CD8-positive, alpha-beta memory T cell (primary cell): Measurements from ENCODE around the gene MSANTD2. TPM values are rescaled to one million over a fixed set of nuclear protein-coding genes. Genes with fewer than 3 reads are reported as not detected.
"Not testable (repeated sequence)": the region's sequence is repeated elsewhere in the genome, so short reads cannot be mapped to it uniquely, and the experiment has no call there.

Experiments used
- CTCF ChIA-PET: fragments of 350-600 bp; sonication (Branson Sonifier 250); formaldehyde crosslinking; loops from one replicate; lab custom pipeline; 2021; ENCODE audit warnings: antibody characterized with exemption; lab: Charles Lee
- POLR2A ChIA-PET: fragments of 350-600 bp; sonication (Branson Sonifier 250); formaldehyde crosslinking; loops from one replicate; lab custom pipeline; 2021; ENCODE audit warnings: antibody characterized with exemption; lab: Charles Lee
- DNase-seq, 5 donors: peaks; one replicate each; pipeline versions ENCODE4 v3.0.0 to v3.0.0-alpha.2; 2020 to 2022; ENCODE audit warnings: mixed read lengths in 1 of 5
- H3K27ac ChIP-seq: one replicate; pipeline ENCODE4 v1.7.0; 2013; ENCODE audit warnings: low read depth, mild to moderate bottlenecking, low read length, moderate library complexity
- H3K27me3 ChIP-seq: 2 replicates; pipeline ENCODE4 v1.7.0; 2013; ENCODE audit warnings: low read length, mild to moderate bottlenecking; ENCODE audit not compliant: insufficient read depth, poor library complexity, severe bottlenecking
- H3K36me3 ChIP-seq: 2 replicates; pipeline ENCODE4 v1.7.0; 2013; ENCODE audit warnings: mild to moderate bottlenecking, low read length, moderate library complexity; ENCODE audit not compliant: insufficient read depth
- H3K4me1 ChIP-seq: 2 replicates; pipeline ENCODE4 v1.7.0; 2013; ENCODE audit warnings: mild to moderate bottlenecking, low read length, moderate library complexity; ENCODE audit not compliant: insufficient read depth
- H3K4me3 ChIP-seq: 2 replicates; pipeline ENCODE4 v1.7.0; 2013; ENCODE audit warnings: mild to moderate bottlenecking, low read length
- H3K9me3 ChIP-seq: 2 replicates; pipeline ENCODE4 v1.7.0; 2013; ENCODE audit warnings: mild to moderate bottlenecking, low read length
- H3K27ac Mint-ChIP-seq, 8 donors: one replicate each; pipeline ENCODE4 v1.8.0; 2020 to 2021; ENCODE audit warnings: mixed read lengths in 8 of 8, mild to moderate bottlenecking in 6 of 8, inconsistent platforms in 3 of 8, moderate library complexity in 3 of 8
- H3K27me3 Mint-ChIP-seq, 2 donors: one replicate each; pipeline ENCODE4 v1.8.0; 2020 to 2021; ENCODE audit warnings: mixed read lengths in 2 of 2, mild to moderate bottlenecking in 1 of 2, moderate library complexity in 1 of 2
- H3K36me3 Mint-ChIP-seq, 3 donors: one replicate each; pipeline ENCODE4 v1.8.0; 2020 to 2021; ENCODE audit warnings: mixed read lengths in 3 of 3, inconsistent platforms in 1 of 3, mild to moderate bottlenecking in 1 of 3
- H3K4me1 Mint-ChIP-seq, 3 donors: one replicate each; pipeline ENCODE4 v1.8.0; 2020 to 2021; ENCODE audit warnings: mixed read lengths in 3 of 3, inconsistent platforms in 1 of 3, mild to moderate bottlenecking in 1 of 3
- H3K4me3 Mint-ChIP-seq, 7 donors: one replicate each; pipeline ENCODE4 v1.8.0; 2020 to 2021; ENCODE audit warnings: mixed read lengths in 7 of 7, mild to moderate bottlenecking in 6 of 7, moderate library complexity in 4 of 7, inconsistent platforms in 2 of 7
- H3K9me3 Mint-ChIP-seq, 5 donors: one replicate each; pipeline ENCODE4 v1.8.0; 2020 to 2022; ENCODE audit warnings: mixed read lengths in 5 of 5, mild to moderate bottlenecking in 3 of 5, moderate library complexity in 2 of 5, inconsistent platforms in 1 of 5
- polyA plus RNA-seq: library from polyadenylated mRNA; unstranded; fragments of 300-500 nt; fragmentation: Illumina TruSeq; gene quantifications from one replicate; pipeline ENCODE4 v1.2.3, GENCODE V29; 2021
- total RNA-seq, 2 experiments: library from RNA; stranded (reverse); gene quantifications; one replicate each; pipeline ENCODE4 v1.2.3, GENCODE V29; 2021

The MSANTD2 gene
- total and polyA plus RNA-seq, 3 experiments from 2014 or later = 4.4 to 13.2 (median 12.3) TPM

DNA sequence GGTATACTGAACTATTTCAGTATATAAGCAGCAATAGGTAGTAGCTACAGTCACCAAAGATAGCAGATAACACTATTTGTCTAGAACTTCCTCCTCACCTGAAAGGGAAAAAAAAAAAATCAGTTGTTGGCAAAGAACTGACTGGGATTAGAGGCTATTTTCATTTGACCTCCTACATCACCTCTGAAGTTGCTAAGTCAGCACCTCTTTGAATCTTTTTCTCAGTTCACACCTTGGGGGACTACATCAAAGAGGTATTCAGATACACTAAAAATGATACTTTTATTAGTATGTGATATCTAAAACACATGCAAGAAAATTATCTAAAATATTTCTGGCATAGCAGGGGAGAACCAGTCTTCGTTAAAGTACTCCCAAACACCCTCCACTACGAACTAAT, 16.2 kb downstream of the MSANTD2 start:
- H3K9me3 Mint-ChIP-seq = no peaks in the 10 kb centered on the region

DNA sequence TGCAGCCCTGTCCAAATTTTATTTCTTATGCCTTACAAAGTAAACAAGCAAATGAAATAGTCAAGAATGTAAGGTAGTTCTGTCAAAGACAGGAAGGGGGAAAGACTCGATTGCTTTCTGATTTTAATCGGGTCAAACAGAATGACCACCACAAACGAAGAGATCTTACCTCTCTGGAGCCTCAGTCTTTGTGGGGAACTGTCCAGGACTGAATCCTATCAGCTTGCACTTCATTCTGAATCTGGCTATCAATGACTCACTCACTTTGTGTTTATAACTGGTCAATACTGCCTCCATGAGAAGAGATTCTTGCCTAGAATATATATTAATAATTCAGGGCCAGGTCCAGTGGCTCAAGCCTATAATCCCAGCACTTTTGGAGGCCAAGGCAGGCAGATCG, 17.2 kb downstream of the MSANTD2 start:
- H3K36me3 Mint-ChIP-seq = peaks cover 0 to 6% (median 4%) of the 10 kb centered on the region in 3 donors
- peaks cover 2 to 12% (median 3%) of the 10 kb centered on the region in 3 donors for H3K4me1 Mint-ChIP-seq
- no peak overlapping the region for H3K4me3 Mint-ChIP-seq
- H3K27me3 ChIP-seq = no peaks in the 10 kb centered on the region
- CTCF ChIA-PET = interaction anchor here (1.1 to 1.4 kb wide), 4 partner anchors 15 to 36 kb away, joined by 3 to 5 read pairs (median 4); partner anchors contain the start of gene ESAM
- no peaks in the 10 kb centered on the region for H3K27me3 Mint-ChIP-seq
- H3K27ac Mint-ChIP-seq = no peak overlapping the region
- DNase-seq = no peak
- no peaks in the 10 kb centered on the region for H3K9me3 ChIP-seq
- no peaks in the 10 kb centered on the region for H3K36me3 ChIP-seq
- H3K27ac ChIP-seq = no peak overlapping the region
- no peaks in the 10 kb centered on the region for H3K9me3 Mint-ChIP-seq
- POLR2A ChIA-PET = no interaction called here
- peaks cover 3% of the 10 kb centered on the region for H3K4me1 ChIP-seq
- H3K4me3 ChIP-seq = no peak overlapping the region

More for the DNA sequence above, 16.2 kb downstream of the MSANTD2 start:
- no peak overlapping the region for H3K4me3 ChIP-seq
- H3K27ac ChIP-seq = no peak overlapping the region
- Mint-ChIP-seq H3K27me3 (no peaks in the 10 kb centered on the region), H3K36me3 (peaks cover 0 to 4% (median 3%) of the 10 kb centered on the region in 3 donors), H3K4me1 (peaks cover 0 to 15% (median 3%) of the 10 kb centered on the region in 3 donors), H3K27ac (no peak overlapping the region), H3K4me3 (no peak overlapping the region)
- H3K36me3 ChIP-seq = no peaks in the 10 kb centered on the region
- no peaks in the 10 kb centered on the region for H3K27me3 ChIP-seq
- POLR2A ChIA-PET = no interaction called here
- no peaks in the 10 kb centered on the region for H3K9me3 ChIP-seq
- CTCF ChIA-PET = interaction anchor here (1.2 kb wide), 1 partner anchor 37 kb away, joined by 3 read pairs; no protein-coding TSS in a partner anchor
- no peak for DNase-seq
- no peaks in the 10 kb centered on the region for H3K4me1 ChIP-seq

DNA sequence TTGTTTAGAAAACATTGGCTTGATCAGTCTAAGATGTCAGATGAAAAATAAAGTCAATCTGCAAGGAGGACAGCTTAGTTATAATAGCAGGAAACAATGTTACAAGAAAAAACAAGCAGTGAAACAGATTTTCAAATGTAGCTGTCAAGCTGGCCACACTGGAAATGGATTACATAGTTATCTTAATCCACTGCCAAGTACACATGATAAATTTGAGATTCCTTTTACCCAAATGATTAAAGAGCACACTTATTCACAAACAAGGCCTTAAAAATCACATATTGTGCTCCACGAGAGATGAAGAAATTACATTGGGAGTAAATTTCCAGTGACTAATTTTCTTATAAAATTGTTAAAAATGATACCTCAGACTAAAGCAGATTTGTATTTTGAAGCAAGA, 20.6 kb downstream of the MSANTD2 start:
- POLR2A ChIA-PET = no interaction called here
- no peaks in the 10 kb centered on the region for H3K9me3 ChIP-seq

DNA sequence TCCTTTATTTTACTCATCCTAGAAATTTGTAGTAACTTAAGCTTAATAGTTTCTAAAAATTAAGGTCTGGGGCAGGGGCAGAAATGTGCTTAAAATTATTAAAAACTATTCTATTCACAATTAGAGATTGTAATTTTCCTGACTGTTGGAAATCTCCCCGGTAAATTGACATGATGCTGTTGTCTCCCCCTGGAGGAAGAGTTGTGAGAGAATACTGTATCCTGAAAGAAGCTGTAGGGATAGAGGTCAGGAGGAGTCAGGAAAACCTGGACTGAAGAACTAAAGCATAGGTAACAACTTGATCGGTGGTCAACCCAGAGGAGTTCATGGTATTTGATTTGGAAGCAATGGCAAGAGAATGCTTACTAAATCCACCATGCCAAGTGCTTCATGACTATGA, 21.9 kb downstream of the MSANTD2 start:
- no peak for DNase-seq
- Mint-ChIP-seq H3K4me3 (no peak overlapping the region), H3K27me3 (no peaks in the 10 kb centered on the region), H3K4me1 (peaks cover 11 to 16% (median 13%) of the 10 kb centered on the region in 3 donors), H3K9me3 (no peaks in the 10 kb centered on the region), H3K36me3 (peaks cover 0 to 27% (median 16%) of the 10 kb centered on the region in 3 donors), H3K27ac (no peak overlapping the region)
- ChIA-PET CTCF (interaction anchor here (0.9 to 1.2 kb wide), 2 partner anchors 15 to 32 kb away, joined by 3 read pairs; no protein-coding TSS in a partner anchor), POLR2A (no interaction called here)
- H3K27me3 ChIP-seq = no peaks in the 10 kb centered on the region
- no peaks in the 10 kb centered on the region for H3K36me3 ChIP-seq
- H3K4me1 ChIP-seq = peaks cover 10% of the 10 kb centered on the region
- H3K27ac ChIP-seq = no peak overlapping the region
- no peaks in the 10 kb centered on the region for H3K9me3 ChIP-seq
- H3K4me3 ChIP-seq = no peak overlapping the region

More for the DNA sequence above, 20.6 kb downstream of the MSANTD2 start:
- H3K4me1 ChIP-seq = peaks cover 10% of the 10 kb centered on the region
- no peaks in the 10 kb centered on the region for H3K9me3 Mint-ChIP-seq
- no peak overlapping the region for H3K27ac Mint-ChIP-seq
- H3K4me3 ChIP-seq = no peak overlapping the region
- H3K4me1 Mint-ChIP-seq = peaks cover 13 to 16% (median 14%) of the 10 kb centered on the region in 3 donors
- H3K4me3 Mint-ChIP-seq = no peak overlapping the region
- no peaks in the 10 kb centered on the region for H3K27me3 Mint-ChIP-seq
- CTCF ChIA-PET = interaction anchor here (1.0 to 1.6 kb wide), 4 partner anchors 10 to 33 kb away, joined by 3 to 9 read pairs (median 4); partner anchors contain the start of gene ESAM
- H3K27ac ChIP-seq = no peak overlapping the region
- H3K27me3 ChIP-seq = no peaks in the 10 kb centered on the region
- H3K36me3 ChIP-seq = no peaks in the 10 kb centered on the region
- H3K36me3 Mint-ChIP-seq = peaks cover 0 to 20% (median 16%) of the 10 kb centered on the region in 3 donors
- no peak for DNase-seq

DNA sequence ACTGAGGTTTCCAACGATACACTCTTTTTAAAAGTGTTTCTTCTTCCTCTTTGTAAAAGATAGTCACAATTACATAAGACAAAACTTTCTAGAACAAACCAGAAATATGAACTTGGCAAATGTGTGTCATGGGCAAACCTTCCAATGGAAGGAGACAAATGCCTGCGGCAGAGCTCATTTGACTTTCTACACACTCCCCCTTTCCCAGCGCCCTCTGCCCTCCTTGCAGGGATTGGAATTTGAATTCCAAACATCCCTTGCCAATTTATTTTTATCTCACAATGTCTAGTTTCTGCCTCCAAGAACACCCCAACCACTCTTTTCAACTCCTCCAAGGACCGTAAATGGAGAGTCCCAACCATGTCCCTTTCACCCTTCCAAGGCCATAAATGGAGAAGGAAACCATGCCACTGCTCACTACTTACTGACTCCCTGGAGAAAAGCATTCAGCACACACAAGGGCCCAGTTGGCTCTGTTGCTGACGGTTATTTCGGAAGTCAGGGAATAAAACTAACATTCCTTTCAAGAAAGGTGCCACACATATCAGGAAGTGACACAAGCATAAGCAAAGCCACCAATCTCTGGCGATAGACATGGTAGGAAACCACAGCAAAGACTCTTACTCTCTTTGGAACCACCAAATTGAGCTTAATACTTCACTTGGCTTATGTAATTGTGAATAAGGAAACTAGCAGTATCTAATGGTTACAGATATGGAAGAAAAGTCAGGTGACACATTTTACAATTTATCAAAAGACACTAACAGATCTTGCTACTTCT, 23.2 kb downstream of the MSANTD2 start:
- Mint-ChIP-seq H3K36me3 (peaks cover 3 to 34% (median 18%) of the 10 kb centered on the region in 3 donors), H3K4me1 (peaks cover 11 to 16% (median 13%) of the 10 kb centered on the region in 3 donors), H3K9me3 (no peaks in the 10 kb centered on the region), H3K27me3 (no peaks in the 10 kb centered on the region), H3K4me3 (no peak overlapping the region), H3K27ac (peak overlapping the region in 1 of 8 donors; percentile 15)
- ChIA-PET POLR2A (no interaction called here), CTCF (no interaction called here)
- Histone ChIP-seq H3K4me1 (peaks cover 10% of the 10 kb centered on the region), H3K27ac (no peak overlapping the region), H3K4me3 (no peak overlapping the region), H3K36me3 (no peaks in the 10 kb centered on the region), H3K27me3 (no peaks in the 10 kb centered on the region), H3K9me3 (no peaks in the 10 kb centered on the region)
- DNase-seq = peak in 1 of 5 donors; percentile 53

- H3K4me3 ChIP-seq, H3K9me3 Mint-ChIP-seq, POLR2A ChIA-PET, H3K9me3 ChIP-seq, H3K27ac ChIP-seq, DNase-seq, H3K36me3 ChIP-seq, H3K27me3 Mint-ChIP-seq, H3K27me3 ChIP-seq, H3K4me3 Mint-ChIP-seq, H3K4me1 Mint-ChIP-seq, H3K27ac Mint-ChIP-seq, H3K4me1 ChIP-seq: not testable (repeated sequence)
- peaks cover 8 to 64% (median 17%) of the 10 kb centered on the region in 3 donors for H3K36me3 Mint-ChIP-seq
- CTCF ChIA-PET = interaction anchor here (4.1 kb wide), 1 partner anchor 8 kb away, joined by 29 read pairs; the partner anchor contains the start of gene ESAM
These were observed 29.2 kb downstream of the MSANTD2 start for GRCh38 chr11:124770959-124771358.

- DNase-seq = no peak
- no peaks in the 10 kb centered on the region for H3K27me3 Mint-ChIP-seq
- POLR2A ChIA-PET = no interaction called here
- no peak overlapping the region for H3K27ac ChIP-seq
- no peak overlapping the region for H3K4me3 Mint-ChIP-seq
- H3K4me1 Mint-ChIP-seq = no peaks in the 10 kb centered on the region
- no peak overlapping the region for H3K27ac Mint-ChIP-seq
- no peaks in the 10 kb centered on the region for H3K4me1 ChIP-seq
- CTCF ChIA-PET = interaction anchor here (0.9 to 1.6 kb wide), 4 partner anchors 9 to 23 kb away, joined by 3 to 4 read pairs (median 4); no protein-coding TSS in a partner anchor
- H3K36me3 Mint-ChIP-seq = peaks cover 8 to 64% (median 16%) of the 10 kb centered on the region in 3 donors
- no peaks in the 10 kb centered on the region for H3K27me3 ChIP-seq
- H3K9me3 ChIP-seq = no peaks in the 10 kb centered on the region
- peaks cover 6% of the 10 kb centered on the region for H3K36me3 ChIP-seq
- H3K9me3 Mint-ChIP-seq = no peaks in the 10 kb centered on the region
- no peak overlapping the region for H3K4me3 ChIP-seq
These were observed 30.1 kb downstream of the MSANTD2 start for GRCh38 chr11:124769806-124770774.
